ENCODE results near the gene FCRLB. TPM values are rescaled to one million over a fixed set of nuclear protein-coding genes. Genes with fewer than 3 reads are reported as not detected.

Gene FCRLB
- total and polyA plus RNA-seq, 9 of the 15 experiments (the other 6 are each of a cell fraction or from before 2014, with no cell fraction given) = 0.20 to 4.6 (median 1.3) TPM

DNA sequence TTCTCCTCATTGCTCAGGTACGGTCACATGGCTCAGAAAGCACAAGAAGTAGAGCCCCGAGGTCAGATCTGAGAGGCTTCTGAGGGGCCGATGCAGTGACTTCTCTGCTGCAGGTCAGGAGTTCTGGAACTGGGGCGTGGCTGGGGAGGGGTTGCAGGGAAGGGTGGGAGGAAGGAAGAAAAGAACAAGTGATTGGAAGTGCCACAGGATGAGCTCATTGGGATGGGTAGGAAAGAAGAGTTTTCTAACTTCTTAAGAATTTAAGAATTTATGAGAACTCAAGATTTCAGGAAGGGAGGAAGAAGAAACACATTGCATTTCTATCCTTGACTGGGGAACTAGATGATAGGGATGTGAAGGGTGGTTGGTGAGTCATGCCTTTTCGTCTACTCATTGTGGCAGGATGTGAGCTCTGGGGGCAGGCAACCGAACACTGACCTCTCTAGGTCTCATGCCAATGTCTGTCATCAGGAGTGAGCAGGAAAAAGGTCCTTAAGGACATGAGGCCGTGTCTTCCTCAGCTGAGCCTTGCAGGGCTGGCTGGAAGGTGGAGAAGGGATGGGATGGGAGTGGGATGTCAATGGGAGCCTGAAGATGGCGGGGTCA lies 497 bp downstream of the FCRLB start (continued):
- 0 out of 2 replicates have a peak, but pooled peaks have one; percentile 12 for TF ChIP-seq ELF4 (CRISPR knock-in tag; IDR thresholded peaks at IDR 0.05)
- 0 out of 2 replicates have a peak, but pooled peaks have one; percentile 5 for TF ChIP-seq RAD51 (IDR thresholded peaks at IDR 0.05; ENCODE audit: borderline replicate concordance, low read depth)
- TF ChIP-seq ZNF12 (CRISPR knock-in tag; IDR thresholded peaks at IDR 0.05) = no peak
- TF ChIP-seq ZBED1 (IDR thresholded peaks at IDR 0.05) = no peak
- no peak for TF ChIP-seq SAFB (IDR thresholded peaks at IDR 0.05; ENCODE audit: borderline replicate concordance, low read depth, low read length)
- TF ChIP-seq, protein P1, sequence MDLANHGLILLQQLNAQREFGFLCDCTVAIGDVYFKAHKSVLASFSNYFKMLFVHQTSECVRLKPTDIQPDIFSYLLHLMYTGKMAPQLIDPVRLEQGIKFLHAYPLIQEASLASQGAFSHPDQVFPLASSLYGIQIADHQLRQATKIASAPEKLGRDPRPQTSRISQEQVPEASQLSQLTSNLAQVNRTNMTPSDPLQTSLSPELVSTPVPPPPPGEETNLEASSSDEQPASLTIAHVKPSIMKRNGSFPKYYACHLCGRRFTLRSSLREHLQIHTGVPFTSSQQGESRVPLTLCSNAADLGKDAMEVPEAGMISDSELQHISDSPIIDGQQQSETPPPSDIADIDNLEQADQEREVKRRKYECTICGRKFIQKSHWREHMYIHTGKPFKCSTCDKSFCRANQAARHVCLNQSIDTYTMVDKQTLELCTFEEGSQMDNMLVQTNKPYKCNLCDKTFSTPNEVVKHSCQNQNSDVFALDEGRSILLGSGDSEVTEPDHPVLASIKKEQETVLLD (IDR thresholded peaks at IDR 0.05) = peak; percentile 69; the same call in 1 of the 2 replicates
- TF ChIP-seq, protein P2, sequence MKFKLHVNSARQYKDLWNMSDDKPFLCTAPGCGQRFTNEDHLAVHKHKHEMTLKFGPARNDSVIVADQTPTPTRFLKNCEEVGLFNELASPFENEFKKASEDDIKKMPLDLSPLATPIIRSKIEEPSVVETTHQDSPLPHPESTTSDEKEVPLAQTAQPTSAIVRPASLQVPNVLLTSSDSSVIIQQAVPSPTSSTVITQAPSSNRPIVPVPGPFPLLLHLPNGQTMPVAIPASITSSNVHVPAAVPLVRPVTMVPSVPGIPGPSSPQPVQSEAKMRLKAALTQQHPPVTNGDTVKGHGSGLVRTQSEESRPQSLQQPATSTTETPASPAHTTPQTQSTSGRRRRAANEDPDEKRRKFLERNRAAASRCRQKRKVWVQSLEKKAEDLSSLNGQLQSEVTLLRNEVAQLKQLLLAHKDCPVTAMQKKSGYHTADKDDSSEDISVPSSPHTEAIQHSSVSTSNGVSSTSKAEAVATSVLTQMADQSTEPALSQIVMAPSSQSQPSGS (CRISPR knock-in tag; IDR thresholded peaks at IDR 0.05) = no peak
- TF ChIP-seq PML (IDR thresholded peaks at IDR 0.05; ENCODE audit: low read length) = no peak
- 0 out of 2 replicates have a peak, but pooled peaks have one; percentile 20 for TF ChIP-seq ZBTB17 (CRISPR knock-in tag; IDR thresholded peaks at IDR 0.05)
- no peak for TF ChIP-seq ARID2 (IDR thresholded peaks at IDR 0.05)
- TF ChIP-seq SMARCE1 (IDR thresholded peaks at IDR 0.05) = peak; percentile 98
- no peak for TF ChIP-seq COPS2 (conservative IDR thresholded peaks at IDR 0.05)
- peak; percentile 88 for TF ChIP-seq SMARCC2 (IDR thresholded peaks at IDR 0.05; ENCODE audit: low read depth)
- TF ChIP-seq FOXK2 (conservative IDR thresholded peaks at IDR 0.05 in 1 of 2, IDR thresholded peaks at IDR 0.05 in 1 of 2; ENCODE audit: low read depth in 2 of 2) = peak in 1 of 2 experiments; percentile 36; a peak in 1 of 4 replicates
- TF ChIP-seq STAT5B (CRISPR knock-in tag; IDR thresholded peaks at IDR 0.05) = no peak
- peak in 1 of 2 experiments; percentile 75; a peak in 2 of 4 replicates for TF ChIP-seq TEAD1 (CRISPR knock-in tag; IDR thresholded peaks at IDR 0.05)
- no peak for TF ChIP-seq FOXK1 (CRISPR knock-in tag; IDR thresholded peaks at IDR 0.05; ENCODE audit: borderline replicate concordance)
- TF ChIP-seq TCF3 (CRISPR knock-in tag; IDR thresholded peaks at IDR 0.05) = peak; percentile 57
- peak; percentile 89 for TF ChIP-seq C11orf30 (IDR thresholded peaks at IDR 0.05; ENCODE audit: low read depth)
- TF ChIP-seq EGR1 (conservative IDR thresholded peaks at IDR 0.05) = peak; percentile 88
- TF ChIP-seq ZNF217 (CRISPR knock-in tag; IDR thresholded peaks at IDR 0.05) = no peak
- TF ChIP-seq BRD9 (IDR thresholded peaks at IDR 0.05; ENCODE audit: low read depth, partially characterized antibody) = peak; percentile 61
- TF ChIP-seq, protein P3, sequence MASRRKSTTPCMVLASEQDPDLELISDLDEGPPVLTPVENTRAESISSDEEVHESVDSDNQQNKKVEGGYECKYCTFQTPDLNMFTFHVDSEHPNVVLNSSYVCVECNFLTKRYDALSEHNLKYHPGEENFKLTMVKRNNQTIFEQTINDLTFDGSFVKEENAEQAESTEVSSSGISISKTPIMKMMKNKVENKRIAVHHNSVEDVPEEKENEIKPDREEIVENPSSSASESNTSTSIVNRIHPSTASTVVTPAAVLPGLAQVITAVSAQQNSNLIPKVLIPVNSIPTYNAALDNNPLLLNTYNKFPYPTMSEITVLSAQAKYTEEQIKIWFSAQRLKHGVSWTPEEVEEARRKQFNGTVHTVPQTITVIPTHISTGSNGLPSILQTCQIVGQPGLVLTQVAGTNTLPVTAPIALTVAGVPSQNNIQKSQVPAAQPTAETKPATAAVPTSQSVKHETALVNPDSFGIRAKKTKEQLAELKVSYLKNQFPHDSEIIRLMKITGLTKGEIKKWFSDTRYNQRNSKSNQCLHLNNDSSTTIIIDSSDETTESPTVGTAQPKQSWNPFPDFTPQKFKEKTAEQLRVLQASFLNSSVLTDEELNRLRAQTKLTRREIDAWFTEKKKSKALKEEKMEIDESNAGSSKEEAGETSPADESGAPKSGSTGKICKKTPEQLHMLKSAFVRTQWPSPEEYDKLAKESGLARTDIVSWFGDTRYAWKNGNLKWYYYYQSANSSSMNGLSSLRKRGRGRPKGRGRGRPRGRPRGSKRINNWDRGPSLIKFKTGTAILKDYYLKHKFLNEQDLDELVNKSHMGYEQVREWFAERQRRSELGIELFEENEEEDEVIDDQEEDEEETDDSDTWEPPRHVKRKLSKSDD (conservative IDR thresholded peaks at IDR 0.05; ENCODE audit: low read length) = no peak
- TF ChIP-seq EP400 (IDR thresholded peaks at IDR 0.05) = peak; percentile 65; the same call in 1 of the 2 replicates

Data from K562 (cell line).